Hematopoietic multipotent progenitor cell treated with erythropoietin and hydrocortisone succinate and interleukin-3 and kit ligand, for 17 days (in vitro differentiated cells): ENCODE results near the gene NOD2.
A peak's percentile ranks its signal among the peaks of the same experiment; 100 is the strongest.

Experiments
- DNase-seq: peaks from one replicate; pipeline ENCODE4 v3.0.0-alpha.2; 2015; ENCODE audit warnings: low spot score

Gene NOD2

DNA sequence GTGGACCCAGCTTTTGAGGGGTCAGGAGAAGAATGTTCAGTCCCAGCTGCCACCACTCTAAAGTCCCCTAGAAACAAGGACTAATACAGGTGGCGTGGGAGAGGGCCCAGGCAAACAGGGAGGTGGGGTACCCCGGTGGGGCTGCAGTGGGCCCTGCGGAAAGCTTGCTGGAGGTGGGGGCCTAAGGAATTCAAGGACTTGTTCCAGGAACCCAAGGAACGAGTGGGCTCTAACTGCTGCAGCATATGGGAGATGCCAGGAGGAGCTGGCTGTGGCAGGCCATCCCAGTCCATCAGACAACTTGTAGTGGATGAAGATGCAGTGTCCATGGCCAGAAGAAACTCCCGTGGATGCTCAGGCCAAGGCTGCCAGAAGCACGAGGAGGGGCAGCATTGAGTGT lies 22.9 kb upstream of the NOD2 start:
- no peak for DNase-seq

DNA sequence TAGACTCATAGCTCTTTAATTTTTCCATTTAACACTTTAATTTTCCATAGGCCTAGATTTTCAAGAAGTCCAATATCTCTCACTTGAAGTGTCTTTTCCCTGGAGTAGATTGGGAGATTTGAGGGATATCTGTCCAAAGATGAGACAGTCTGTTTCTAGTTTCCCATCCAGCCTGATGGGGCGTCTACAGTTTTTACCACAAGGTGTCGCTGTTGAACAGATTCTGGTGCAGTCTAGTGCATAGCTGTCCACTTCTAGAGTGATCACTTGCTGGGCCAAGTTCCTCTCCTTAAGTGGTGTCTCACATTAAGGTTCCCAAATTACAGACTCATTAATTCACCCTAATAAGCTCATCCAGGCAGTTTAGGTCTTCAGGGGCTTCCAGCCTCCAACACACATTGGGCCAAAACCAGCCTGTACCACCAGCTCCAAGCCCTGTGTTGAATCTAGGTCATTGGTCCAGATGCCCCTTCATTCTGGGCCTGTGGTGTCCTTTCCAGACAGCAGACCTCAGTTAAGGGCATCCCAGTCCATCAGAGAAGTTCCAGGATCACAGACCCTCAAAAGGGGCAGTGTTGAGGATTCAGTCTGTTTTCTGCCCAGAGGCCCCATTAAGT lies 21.7 kb upstream of the NOD2 start:
- DNase-seq: peak; percentile 50

DNA sequence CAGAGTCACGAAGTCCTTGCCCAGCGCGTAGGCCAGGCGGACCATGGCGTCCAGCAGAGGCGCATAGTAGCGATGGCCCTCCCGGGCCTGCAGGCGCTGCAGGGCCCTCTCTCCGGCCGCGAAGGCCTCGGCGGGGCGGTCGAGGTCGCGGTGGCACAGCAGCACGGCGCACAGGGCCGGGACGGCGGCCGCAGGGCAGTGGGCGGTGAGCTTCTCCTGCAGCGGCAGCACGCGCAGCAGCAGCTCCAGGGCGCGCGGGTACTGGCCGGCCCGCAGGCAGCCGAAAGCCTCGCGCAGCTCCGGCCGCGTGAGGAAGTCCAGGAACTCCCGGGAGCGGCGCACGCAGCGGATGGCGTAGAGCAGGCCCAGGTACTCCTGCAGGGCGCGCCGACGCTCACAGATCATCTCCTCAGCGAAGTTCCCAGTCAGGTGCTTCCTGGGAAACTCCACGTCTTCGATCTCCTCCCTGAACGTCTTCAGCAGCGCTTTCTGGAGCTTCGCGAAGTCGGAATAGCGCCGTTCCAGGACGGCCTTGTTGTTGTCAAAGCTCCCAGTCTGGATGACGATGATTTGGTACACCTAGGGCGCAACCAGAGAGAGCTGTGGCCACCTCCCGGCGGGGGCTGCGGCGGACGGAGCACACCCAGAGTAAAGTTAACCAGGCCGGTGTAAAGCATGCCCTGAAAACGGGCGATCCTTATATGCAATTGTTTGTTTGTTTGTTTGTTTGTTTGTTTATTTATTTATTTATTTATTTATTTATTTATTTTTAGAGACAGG lies 19.7 kb upstream of the NOD2 start:
- no peak for DNase-seq

DNA sequence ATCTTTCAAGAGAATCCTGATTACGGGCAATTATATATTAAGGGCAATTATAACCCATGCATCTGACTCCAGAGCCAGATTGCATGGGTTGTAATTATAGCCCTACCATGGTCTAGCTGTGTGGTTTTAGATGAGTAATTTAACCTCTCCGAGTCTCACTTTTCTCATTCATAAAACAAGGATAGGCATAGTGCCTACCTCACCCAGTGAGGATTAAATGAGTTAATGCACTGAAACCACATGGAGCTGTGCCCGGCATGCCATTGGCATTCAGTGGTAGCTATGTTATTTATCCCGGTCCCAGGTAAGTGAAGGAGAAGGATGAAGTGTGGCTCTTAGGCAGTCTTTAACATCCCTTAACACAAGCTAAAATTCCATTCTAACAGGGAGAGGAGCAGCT lies 18.6 kb upstream of the NOD2 start:
- no peak for DNase-seq

DNA sequence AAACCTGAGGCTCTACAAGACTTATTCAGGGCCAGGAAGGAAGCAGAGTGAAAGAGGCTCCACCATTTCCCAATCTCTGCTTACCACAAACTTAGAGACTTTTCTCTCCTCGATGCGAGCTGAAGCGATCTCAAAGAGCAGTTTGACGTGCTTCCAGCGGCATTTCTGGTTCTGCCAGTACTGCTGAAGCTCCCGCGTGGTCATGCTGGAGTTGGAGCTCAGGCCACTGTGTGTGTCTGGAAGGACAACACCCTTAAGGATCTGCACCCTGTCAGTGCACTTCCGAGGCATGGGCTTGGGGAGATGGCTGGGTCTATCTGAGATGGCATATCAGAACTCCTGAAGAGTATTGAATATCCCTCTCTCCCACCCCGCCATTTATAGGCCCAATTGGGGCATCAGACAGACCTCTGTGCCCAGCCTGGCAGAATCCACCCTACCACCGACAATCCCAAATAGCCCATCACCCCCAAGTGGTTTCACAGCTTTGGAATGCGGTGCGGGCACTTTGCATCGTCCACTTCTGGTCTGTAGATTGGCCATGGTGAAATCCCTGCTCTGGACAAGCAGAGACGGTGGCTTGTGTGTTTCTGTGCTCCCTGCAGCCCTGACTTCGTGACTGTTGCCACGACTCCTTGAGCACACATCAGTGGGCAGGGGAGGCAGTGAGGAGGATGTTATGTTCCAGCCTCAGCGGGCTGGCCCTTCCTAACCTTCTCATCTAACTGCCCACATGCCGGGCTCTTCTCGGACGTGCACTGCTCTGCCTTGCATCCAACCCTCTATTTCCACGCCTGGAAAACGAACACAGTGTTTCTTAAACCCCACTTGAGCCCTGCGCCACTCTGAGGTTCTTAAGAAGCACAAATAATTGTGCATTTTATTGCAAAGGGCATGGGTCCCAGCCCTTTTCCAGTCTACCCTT lies 17.5 kb upstream of the NOD2 start:
- no peak for DNase-seq

DNA sequence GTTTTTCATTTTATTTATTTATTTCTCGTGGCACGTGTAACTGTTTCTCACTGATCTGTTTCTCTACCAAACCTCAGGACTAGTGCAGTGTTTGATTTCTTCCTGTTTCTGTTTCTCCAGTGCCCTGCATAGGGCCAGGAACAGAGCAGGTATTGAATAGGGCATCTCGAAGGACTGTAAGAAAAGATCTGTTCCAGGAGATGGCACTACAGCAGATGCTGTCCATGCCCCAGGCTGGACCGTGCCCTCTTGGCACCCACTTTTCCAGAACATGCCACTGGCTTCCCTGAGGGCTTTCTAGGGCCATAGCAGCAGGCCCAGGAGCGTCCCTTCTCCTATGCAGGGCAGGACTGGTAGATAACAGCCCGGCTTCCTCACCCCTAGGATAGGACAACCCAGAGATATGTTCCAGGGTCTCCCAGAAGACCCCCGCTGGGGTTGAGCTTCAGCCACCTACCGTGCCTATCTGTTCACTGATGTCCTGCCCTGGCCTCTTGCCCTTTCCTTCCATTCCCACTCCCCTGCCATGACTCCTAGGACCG lies 16.7 kb upstream of the NOD2 start:
- DNase-seq: no peak

DNA sequence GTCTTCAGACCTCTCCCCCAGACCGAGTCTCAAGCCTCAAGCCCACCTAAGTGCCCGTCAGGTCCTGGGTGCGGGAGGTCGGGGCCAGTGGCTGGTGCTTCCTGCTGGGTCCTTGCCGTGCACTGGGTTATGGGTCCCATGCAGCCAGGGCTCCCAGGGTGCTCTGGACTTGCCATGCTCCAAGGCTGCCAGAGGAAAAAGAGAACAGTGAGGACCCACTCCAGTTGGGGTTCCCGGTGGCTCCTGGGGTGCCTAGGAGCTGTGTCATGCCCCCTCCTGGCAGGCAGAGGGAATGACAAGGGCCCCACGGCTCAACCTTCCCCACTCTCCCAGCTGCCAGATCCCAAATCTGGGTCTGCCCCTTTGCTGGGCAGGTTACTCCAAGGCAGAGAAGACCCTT lies 16.1 kb upstream of the NOD2 start:
- DNase-seq: no peak

DNA sequence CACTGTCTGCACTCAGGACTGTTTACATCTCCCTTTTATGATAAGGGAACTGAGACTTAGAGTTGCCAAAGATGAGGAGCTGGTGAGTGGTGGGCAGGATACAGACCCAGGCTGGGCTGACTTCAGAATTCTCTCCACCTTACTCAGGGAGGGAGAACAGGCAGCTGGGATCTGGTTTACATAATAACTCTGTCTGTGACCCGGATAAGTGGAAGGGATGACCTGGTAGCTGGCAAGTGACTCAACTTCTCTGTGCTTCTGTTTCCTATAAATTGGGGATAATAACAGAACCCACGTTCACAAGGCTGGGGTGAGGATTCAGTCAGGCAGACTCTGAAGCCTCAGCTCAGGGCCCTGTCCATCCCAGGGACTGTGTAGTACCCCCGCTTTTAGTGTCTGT lies 14.9 kb upstream of the NOD2 start:
- no peak for DNase-seq

DNA sequence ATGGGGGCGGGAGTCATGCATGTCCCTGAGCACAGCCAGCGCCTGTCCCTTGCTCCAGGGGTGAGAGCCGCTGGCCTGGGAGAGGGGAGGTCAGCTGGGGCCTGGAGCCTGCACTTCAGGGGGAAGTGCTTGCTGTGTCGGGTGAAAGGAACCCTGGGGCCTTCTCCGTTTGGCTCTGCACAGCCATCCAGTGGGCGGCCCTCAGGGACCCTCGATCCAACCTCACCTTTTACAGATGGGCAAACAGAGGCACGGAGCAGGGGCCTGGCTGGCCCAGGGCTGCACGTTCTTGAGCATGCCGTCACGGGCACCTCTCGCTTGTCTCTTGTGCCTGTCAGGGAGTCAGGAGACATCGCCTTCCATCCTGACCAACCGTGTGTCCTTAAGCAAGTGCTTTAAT lies 14.1 kb upstream of the NOD2 start:
- DNase-seq: no peak

DNA sequence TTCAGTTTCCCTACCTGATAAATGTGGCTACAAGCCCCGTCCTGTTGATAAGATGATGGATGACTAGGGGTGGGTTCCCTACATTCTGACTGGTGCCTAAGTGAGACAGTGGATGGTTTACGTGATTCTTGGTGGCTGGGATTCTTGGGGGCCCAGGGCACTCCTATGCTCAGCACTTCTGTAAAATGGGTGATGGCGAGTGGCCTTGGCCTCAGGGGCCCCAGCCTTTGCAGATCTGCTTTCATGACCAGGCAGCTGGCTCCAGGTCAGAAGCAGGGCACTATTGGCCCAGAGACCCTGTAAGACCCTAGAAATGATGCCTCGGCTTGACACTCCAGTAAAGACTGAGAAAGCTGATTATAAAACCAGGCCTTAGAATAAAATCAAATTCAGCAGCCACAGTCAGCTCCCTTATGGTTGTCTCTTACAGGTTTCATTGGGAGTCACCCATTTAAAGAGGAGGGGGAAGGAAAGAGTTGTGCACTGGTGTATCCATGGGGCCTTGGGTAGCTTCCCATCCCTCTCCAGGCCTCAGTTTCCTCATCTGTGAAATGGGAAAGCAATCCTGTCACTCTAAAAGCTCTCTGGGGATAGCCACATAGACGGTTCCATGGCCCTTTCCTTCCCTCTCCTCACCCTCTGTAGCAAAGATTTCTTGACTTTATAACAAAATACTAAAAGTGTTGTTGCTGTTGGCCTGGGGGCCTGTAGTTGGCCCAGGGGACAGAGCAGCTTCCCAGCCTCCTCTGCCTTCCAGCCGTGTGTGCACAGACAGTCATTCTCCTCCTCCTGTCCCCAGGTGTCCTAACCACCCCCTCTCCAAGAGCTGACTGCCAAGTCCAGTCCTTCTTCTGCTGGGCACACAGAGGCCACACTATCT lies 13.5 kb upstream of the NOD2 start:
- no peak for DNase-seq

DNA sequence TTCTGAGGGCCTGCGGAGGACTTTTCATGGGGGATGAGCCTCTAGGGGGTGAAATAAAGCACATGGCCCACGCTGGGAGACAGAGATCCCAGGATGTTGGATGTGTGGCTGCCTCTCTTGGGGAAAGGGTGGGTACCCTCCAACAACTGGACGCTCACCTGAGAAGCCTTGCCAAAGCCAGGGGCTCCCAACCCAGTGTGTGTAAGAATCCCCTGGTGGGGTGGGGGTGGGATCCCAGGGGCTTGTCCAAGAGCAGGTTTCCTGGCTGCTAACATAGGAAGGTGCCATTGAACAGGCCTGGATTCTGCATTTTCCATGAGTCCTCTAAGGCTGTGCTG lies 12.9 kb upstream of the NOD2 start:
- no peak for DNase-seq

DNA sequence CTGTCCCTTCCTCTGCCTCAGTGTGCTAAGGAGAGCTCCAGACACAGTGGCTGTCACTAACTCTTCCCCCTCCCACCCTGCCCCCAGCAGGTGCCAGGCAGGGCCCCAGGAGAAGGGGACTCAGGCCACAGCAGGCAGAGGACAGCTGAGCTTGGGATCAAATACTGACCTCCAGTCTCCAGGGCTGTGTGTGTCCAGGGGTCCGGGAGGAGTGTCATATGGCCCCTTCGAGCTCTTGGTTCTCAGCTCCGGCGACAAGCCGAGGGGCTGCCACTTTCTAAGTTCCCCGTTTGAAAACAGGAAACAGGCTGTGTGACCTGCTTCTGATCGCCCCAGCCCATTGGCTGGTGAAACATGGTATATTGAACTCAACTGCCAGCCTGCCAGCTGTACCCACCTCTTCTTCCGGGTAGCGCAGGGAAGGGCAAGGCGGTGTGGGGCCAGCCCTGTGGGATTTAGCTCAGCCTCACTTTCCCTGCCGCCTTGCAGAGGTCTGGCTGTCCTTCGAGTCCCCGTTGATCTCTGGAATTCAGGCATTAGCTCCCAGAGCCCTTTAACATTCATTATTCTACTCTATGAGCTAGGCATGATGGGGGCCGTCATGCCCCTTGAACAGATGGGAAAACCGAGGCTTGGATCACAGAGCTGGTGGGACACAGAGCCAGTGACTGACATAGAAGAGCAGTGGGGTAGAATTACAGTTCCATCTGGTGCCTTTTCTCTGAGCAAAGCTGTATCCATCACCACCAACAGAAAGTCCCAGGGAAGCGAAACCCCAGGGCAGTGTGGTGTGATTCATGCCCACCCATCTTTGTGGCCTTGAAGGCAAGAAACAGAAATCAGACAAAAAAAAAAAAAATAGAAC lies 12.2 kb upstream of the NOD2 start, which contains the start of gene SNX20:
SNX20 (minus strand) TSS at position 292 of the 865 bp plus-strand sequence. CDS start 3,786 bp downstream, outside the sequence.
- DNase-seq: no peak

DNA sequence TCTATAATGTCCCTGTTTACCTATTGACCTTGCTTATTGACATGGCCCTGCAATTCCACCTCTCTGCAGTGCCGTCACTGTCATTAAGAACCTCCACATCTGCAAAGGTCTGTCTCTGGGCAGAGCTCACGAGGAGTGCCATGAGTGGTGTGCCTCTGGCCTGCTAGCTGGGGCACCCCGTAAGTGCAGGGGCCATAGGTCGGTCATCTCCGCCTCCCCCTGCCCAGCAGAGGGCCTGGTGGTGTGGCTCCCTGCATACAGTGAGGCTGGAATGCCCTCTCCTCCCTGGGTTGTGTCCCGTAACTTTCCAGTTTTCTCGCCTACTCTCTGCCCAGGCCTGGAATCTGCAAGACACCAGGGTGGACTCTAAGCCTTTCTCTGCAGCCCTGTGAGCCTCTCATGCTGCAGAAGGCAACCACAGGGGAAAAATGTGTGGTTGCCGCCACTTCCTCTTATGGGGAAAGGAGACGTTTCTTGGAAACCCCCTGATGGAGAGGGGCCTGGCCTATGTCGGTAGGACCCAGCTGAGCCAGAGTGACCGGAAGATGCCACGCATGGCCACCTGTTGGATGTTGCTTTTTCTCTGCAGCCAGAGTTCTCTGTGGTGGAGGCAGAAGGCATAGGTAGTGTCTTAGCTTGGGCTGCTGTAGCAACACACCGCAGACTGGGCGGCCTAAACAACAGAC lies 9.6 kb upstream of the NOD2 start:
- no peak for DNase-seq

DNA sequence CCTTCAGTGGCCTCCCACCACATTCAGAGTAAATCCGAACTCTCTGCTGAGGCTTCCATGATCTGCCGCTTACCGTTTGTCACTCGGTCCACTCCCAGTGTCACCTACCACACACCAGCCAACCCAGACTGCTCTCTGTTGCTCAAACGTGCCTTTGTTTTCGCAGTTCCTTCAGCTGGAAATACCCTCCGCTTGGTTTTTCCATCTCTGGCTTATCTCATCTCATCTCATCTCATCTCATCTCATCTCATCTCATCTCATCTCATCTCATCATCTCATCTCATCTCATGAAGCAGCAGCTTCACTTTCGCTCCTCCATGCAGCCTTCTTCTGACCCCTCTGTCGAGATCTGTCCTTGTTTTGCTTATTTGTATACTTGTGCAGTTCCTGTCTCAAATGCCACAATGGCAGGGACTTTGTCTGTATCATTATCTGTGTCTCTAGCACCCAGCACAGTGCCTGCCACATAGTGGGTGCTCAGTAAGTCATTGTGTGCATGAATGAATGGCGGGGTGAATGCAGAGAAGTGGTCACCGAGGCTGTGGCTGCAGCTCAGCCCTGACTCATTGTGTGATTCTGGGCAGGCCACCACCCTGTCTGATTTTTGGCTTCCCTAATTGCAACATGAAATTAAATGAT lies 8.5 kb upstream of the NOD2 start:
- DNase-seq: no peak

DNA sequence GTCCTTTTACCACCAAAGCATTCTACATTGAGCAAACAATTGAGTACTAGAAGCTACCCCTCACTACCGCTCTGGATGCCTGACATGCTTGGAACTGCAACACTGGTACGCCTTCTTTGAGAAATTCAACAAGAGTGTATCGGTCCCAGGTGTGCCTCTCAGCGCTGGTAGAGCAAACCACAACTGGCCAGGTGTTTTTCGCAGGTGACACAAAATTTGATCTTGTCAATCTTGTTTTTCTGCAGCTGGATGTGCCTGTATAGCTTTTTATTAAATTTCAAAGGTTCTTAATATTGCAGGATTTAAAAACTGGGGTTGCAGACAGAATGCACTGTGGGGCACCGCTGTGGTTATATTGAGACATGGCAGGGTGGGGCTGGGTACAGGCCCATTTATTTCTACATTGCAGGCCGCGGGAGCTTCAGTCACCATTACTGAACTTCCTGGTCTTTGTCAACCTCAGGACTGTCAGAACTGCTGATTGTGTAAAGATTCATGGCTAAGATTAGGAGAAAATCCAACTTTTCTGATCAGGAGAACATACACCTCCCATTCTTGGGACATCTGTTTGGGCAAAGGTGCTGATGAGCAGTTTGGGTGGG lies 7.8 kb upstream of the NOD2 start:
- DNase-seq: no peak

DNA sequence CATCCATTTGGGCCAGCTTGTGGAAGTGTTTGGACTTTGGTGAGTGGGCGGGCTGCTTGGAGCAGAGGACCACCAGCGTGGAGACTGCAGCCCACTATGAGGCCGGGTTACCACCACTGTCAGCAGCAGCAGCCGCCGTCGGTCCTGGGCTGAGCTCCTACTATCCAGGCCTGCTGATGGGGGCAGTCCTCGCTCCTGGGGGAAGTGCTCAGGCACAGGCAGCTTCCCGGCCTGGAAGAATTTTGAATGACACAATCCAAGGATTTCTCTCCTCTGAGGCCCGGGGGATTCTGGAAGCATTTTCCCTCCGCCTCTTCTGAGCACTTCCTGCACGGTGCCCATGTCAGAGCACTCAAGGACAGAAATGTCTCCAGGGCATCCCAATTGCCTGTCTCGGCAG lies 5.3 kb upstream of the NOD2 start:
- DNase-seq: no peak

DNA sequence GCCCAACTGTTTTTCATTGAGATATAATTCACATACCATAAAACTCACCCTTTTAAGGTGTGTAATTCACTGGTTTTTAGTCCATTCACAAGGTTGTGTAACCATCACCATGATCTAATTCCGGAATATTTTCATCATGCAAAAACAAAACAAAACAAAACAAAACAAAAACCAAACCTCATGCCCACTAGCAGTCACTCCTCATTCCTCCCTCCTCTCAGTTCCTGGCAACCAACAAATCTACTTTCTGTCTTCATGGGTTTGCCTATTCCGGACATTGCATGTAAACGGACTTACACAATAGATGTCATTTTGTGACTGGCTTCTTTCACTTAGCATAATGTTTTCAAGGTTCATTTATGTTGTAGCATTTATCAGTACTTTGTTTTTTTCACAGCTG lies 4.5 kb upstream of the NOD2 start:
- DNase-seq: no peak

DNA sequence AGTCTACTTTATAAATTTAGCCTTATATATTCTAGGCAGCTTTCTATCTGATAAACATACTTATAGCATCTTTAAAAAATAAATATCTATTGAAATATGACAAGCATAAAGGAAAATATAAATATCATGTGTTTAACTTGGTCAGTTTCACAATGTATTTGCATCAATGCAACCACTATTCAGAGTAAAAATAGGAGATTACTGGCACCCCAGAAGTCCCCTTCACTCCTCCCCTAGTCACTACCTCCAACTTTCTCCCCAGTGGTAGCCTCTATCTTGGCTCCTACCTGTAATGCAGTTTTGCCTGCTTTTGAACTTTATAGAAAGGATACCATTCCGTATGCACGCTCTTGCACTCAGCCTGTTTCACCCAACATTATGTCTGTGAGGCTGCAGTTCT lies 3.2 kb upstream of the NOD2 start:
- no peak for DNase-seq

DNA sequence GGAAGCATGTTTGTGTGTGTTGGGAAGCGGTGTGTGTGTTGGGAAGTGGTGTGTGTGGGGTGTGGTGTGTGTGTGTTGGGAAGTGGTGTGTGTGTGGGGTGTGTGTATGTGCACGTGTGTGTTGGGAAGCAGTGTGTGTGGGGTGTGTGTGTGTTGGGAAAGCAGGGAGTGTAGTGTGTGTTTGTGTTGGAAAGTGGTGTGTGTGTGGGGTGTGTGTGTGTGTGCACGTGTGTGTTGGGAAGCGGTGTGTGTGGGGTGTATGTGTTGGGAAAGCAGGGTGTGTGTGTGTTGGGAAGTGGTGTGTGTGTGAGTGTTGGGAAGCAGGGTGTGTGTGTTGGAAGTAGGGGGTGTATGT lies 785 bp upstream of the NOD2 start:
- no peak for DNase-seq
